OCI-M2 (cell line): ENCODE measurements around the gene C3orf52.

Source experiments
- DNase-seq: peaks from one replicate; lab custom pipeline; 2025; ENCODE audit not compliant: unreplicated experiment; lab: John Stamatoyannopoulos, UW

The C3orf52 gene

GRCh38 chr3:112085735-112086075, 484 bp upstream of the C3orf52 start:
- no peak for DNase-seq

- DNase-seq: no peak
Measured at GRCh38 chr3:112086875-112087524, 811 bp downstream of the C3orf52 start.

GRCh38 chr3:112087746-112088145, 1.6 kb downstream of the C3orf52 start:
- DNase-seq: no peak

GRCh38 chr3:112088944-112089343, 2.8 kb downstream of the C3orf52 start:
- no peak for DNase-seq

DNA sequence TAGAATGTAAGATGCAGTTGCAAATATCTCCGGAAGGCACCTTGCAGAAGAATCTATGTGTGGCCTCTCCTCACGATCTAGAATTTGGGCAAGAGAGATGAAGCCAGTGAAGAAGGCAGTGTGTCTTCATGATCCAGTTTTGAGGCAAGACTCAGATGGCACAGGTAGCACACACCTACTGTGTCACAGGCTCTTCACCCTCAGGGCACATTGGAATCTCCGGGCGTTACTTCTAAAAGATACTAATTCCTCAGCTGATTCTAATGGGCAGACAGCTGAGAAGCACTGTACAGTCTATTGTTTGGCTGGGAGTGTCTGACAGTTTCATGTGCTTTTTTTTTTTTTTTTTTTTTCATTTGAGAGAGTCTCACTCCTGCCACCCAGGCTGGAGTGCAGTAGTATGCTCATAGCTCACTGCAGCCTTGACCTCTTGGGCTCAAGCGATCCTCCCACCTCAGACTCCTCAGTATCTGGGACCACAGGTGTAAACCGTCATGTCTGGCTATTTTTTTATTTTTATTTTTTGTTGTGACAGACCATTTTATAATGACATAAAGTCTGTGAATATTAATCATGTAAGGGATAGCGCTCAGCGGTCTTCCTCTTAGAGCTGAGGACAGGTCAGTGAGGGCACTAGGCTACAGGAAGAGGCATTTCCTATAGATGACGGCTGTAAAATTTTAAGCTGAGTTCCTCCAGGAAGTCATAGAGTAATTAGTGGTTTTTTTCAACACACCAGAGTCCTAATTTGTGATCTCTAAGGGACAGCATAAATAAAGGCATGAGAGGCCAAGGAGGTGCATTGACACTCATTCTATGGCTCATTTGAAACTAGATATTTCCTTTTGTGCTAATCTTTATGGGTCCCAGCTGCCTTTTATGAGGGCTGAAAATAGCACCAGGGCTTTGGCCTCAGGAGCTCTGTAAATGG, 4.0 kb downstream of the C3orf52 start:
- no peak for DNase-seq

DNA sequence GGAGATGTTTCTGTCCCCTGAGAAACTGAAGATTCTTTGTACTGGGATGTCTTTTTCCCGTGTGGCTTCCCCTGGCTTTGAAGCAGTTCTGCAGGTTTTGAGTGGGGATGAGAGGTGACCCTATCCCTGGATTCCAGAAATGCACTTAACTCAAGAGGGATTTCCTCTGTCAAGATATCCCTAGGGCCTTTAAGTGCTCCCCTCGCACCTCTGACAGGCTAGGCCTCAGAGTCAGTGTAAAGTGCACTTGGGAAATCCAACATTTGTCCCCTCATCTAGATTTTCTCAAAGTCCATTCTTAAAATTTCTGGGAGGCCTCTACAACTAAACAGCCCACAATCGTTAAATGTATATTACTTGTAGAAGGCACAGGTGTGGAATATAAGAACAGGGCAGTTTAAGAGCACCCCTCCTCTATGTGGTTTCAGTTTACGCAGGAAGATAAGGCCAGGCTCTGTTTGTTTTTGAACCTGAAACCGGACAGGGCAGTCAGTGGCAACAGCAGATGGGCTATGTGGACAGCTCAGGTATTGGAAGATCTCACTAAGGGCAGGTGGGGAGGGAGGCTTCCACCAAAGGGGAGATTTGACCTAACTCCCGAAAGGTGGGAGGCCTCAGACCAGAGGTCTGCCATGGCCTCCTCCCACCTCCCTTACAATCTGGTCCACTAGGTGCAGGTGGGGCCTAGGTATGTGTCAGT, 4.8 kb downstream of the C3orf52 start:
- no peak for DNase-seq

- DNase-seq: no peak
Measured at GRCh38 chr3:112092496-112093179, 6.4 kb downstream of the C3orf52 start.

- DNase-seq: no peak
Measured at GRCh38 chr3:112093180-112093522, 7.0 kb downstream of the C3orf52 start.

- no peak for DNase-seq
Measured at GRCh38 chr3:112095731-112096130, 9.5 kb downstream of the C3orf52 start.

DNA sequence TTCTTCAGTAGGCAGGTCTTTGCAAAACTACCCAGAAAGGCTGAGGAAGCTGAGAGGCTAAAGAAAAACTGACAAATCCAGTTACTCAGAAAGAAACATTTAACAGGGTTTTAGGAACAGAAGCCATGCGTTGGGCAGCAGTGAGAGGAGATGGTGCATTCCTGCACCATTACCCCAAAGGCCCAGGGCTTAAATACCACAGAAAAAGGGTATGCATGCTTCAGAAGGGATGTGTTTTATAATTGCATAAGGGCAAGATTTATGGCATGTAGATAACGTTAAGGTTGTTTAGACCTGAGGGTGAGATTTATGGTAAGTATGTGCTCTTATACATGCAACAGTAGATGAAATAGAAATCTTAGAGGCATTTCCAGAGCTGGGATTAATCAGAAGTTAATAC, 10.0 kb downstream of the C3orf52 start:
- DNase-seq: no peak

- DNase-seq: no peak
Measured at GRCh38 chr3:112097378-112097777, 11.2 kb downstream of the C3orf52 start.

DNA sequence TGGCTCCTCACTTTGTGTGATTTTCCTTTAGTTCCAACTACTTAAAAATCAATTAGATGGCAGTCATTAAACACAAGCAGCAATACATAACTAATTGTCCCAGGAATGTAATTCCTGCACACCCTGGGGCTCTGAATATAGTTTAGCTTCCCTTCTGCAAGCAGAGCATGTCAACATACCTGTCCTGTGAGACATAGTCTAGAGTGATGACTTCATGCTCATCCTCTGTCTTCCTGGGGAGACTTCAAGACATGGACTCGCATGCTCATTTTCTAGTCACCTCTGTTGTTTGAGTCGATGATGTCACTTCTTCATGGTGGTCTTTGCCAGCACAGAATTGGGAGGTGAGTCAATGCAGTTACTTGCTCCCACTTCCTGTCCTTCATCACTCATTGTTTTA, 15.7 kb downstream of the C3orf52 start:
- DNase-seq: no peak

GRCh38 chr3:112104774-112105173, 18.6 kb downstream of the C3orf52 start:
- DNase-seq: no peak

DNA sequence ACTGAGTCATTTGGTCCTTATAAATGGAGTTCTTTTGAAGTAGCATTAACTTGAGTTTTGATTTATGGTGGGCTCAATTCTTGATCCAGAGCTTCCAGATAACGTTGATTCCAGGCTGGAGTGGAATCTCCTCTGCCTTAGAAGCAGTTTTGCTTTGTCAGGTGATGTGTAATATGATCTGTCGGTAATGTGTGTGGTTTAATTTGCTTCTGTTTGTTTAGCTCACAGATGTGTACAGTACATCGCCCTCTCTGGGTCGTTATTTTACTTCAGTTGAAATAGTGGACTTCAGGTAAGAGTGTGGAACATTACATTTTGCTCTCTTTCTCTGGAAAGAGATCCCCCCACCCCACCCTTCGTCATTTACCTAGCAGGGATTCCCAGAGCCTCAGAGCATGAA, 23.1 kb downstream of the C3orf52 start:
- DNase-seq: no peak

DNA sequence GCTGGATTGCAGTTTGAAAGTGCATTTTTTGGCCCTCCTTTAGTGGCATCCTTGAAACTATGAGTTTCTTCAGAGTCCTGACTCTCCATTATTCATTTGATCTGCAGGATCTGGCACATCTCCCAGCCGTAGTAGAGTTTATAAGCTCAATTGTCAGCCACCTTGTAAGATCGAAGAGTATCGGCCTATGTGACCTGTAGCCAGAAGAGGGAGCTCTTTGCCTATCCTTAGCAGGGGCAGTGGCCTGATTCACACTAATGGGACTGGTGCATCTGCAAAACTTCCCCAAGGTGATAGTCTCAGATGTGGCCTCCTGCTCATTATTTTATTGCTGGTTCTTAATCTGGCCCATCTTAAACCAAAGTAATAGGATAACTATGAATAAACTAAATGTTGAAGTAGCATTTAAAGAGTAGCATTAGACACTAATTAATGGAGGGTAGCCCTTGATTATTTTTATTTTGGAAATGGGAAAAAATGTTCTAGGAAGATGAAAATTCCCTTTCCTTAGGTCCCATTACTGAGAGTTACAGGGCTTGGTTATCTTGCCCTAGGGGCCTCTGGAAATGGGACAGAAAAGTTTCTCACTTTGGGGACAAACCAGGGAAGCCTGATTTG, 25.7 kb downstream of the C3orf52 start:
- no peak for DNase-seq

- DNase-seq: no peak
Measured at GRCh38 chr3:112114576-112115160, 28.5 kb downstream of the C3orf52 start.

DNA sequence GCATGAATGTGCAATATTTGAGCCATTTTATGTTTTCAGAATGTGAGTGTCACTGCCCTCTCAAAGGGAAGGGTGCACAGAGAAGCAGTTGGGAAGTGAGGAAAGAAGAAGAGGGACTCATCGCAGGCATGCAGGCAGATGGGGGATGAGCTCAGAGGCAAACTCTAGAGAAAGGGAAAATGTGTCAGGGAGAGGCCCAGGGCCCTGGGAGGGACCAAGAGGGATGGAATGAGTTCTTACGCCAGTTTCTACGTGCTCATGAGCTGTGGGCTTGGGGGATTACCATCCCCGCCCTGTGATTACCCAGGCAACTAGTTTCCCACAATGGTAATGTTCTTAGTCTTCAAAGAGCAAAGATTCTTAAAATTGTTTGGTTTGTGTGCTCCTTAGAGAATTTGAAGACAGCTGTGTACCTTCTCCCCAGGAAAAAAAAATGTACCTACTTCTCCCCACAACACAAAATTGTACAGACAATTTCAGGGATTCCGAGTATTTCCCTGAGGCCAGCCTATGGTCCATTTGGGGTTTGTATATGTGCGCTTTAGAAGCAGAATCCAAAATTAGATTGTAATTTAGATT, 29.1 kb downstream of the C3orf52 start:
- no peak for DNase-seq

GRCh38 chr3:112115806-112116383, 29.7 kb downstream of the C3orf52 start:
- DNase-seq: no peak

- DNase-seq: no peak
Measured at GRCh38 chr3:112116748-112117186, 30.6 kb downstream of the C3orf52 start.

GRCh38 chr3:112117415-112117814, 31.2 kb downstream of the C3orf52 start:
- DNase-seq: no peak
